GM19099 (cell line): ENCODE data around the gene LAMC3.

Experiments used
- POLR2A ChIP-seq: IDR thresholded peaks from 3 replicates; pipeline ENCODE4 v1.6.1; 2011; ENCODE audit warnings: low read depth; ENCODE audit not compliant: insufficient read length; ENCODE audit errors: extremely low read depth

LAMC3 gene

GRCh38 chr9:131024978-131025868, 16.2 kb downstream of the LAMC3 start:
- no peak for TF ChIP-seq POLR2A

GRCh38 chr9:131025953-131026858, 17.2 kb downstream of the LAMC3 start:
- TF ChIP-seq POLR2A = no peak

DNA sequence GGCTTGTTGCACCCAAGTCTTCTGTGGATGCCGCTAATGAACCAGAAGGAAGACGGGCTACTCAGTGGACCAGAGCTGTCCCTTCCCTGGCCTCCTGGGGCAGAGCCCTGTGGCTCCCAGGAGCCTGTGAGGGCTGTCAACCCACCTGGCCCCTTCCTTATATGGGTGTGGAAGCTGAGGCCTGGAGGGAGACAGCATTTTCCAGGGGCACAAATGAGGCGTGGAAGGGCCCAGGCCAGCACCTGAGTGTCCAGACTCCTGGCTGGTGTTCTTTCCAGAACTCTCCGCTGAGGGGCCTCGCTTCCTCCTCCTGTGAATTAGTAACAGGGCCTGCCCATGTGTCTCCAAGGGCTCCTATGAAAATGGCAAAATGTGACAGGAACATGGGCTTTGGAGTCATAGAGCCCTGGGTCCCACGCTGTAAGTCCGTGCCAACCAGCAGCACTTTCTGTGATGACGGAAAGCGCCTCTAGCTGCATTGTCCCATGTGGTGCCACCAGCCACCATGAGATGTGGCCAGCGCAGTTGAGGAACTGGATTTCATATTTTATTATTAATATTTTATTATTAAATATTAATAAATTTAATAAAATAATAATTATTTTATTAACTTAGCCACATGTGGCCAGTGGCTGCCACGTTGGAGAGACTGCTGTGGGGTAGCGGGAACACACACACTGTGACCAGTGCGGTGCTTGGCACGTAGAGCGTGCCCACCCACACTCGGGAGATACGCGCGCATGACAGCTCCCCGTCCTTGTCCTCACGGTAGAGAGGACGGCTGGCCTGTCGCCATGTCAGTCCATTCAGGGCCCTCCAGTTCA, 18.3 kb downstream of the LAMC3 start:
- no peak for TF ChIP-seq POLR2A

- no peak for TF ChIP-seq POLR2A
Measured at GRCh38 chr9:131027872-131028179, 18.9 kb downstream of the LAMC3 start.

DNA sequence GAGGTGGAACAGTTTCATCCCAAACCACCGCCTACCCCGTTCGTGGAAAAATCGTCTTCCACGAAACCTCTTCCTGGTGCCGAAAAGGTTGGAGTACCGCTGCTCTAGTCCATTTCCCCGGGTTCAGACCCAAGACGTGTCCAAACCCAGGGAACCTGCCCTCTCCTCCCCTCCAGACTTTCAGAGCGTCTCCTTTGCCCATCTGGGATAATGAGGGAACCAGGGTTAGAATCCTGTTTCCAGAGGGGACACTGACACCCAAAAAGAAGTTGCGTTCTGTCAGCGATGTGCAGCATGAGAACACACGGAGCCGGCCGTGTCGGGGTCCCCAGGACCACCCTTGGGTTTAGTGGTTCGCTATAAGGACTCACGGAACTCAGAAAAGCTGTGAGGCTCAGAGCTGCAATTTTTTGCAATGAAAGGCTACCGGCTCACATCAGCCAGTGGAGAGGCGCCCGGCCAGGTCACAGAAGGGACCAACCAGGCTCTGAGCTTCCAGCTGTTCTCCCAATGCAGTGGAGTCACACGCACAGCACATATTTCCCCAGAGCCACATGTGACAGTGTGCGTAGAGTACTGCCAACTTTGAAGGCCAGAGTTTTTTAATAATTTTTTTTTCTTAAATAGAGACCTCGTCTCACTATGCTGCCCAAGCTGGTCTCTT, 19.4 kb downstream of the LAMC3 start:
- TF ChIP-seq POLR2A = no peak

GRCh38 chr9:131028931-131029573, 20.1 kb downstream of the LAMC3 start:
- TF ChIP-seq POLR2A = no peak

DNA sequence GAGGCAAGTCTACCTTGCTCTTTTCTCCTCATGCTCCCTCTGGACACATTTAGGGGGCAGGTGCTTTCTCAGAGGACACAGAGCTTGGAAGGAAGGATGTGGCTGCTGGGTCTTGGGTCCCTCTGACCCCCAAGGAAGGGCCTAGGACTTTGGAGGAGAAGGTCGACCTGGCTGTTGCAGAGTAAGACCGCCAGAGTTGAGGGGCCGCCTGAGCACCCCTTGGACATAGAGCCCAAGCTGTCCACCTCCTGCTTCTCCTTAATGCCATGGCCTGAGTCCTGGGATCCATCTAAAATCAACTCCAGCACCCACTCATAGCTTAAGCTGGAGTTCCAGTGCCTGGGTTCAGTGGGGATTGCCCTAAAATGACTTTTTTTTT, 20.6 kb downstream of the LAMC3 start:
- no peak for TF ChIP-seq POLR2A

- no peak for TF ChIP-seq POLR2A
Measured at GRCh38 chr9:131030239-131031004, 21.4 kb downstream of the LAMC3 start.

GRCh38 chr9:131031005-131031641, 22.1 kb downstream of the LAMC3 start:
- TF ChIP-seq POLR2A = no peak

GRCh38 chr9:131031642-131032005, 22.6 kb downstream of the LAMC3 start:
- TF ChIP-seq POLR2A = no peak

- no peak for TF ChIP-seq POLR2A
Measured at GRCh38 chr9:131032384-131032783, 23.4 kb downstream of the LAMC3 start.

GRCh38 chr9:131033269-131034224, 24.6 kb downstream of the LAMC3 start:
- no peak for TF ChIP-seq POLR2A
